PC-3 (cell line): Measurements from ENCODE around the gene ZNF92. TPM values are rescaled to one million over a fixed set of nuclear protein-coding genes. Genes with fewer than 3 reads are reported as not detected.

Experiments
- ATAC-seq: fragments of 200-7000 bp; cut with Tn5 transposase; 2 replicates; pipeline ENCODE4 v1.9.1; 2020; ENCODE audit warnings: mild to moderate bottlenecking, moderate library complexity
- BruUV-seq: library from RNA; stranded (reverse); fragments of 400-500 nt; replicated peaks from 2 replicates; lab custom pipeline; 2021; lab: Mats Ljungman, UMichigan
- CTCF ChIA-PET: fragments of 300-600 bp; sonication (Branson Sonifier 250); formaldehyde crosslinking; loops from one replicate; lab custom pipeline; 2022; ENCODE audit warnings: antibody characterized with exemption; lab: Charles Lee
- POLR2A ChIA-PET: fragments of 300-600 bp; sonication (Branson Sonifier 250); formaldehyde crosslinking; loops from one replicate; lab custom pipeline; 2022; ENCODE audit warnings: antibody characterized with exemption; ENCODE audit not compliant: unreplicated experiment; lab: Charles Lee
- DNase-seq: peaks from one replicate; pipeline ENCODE4 v3.0.0-alpha.2; 2015
- H2AFZ ChIP-seq: fragments of 300-600 bp; sonication (generic); 2 replicates; pipeline ENCODE4 v1.6.0; 2016; ENCODE audit warnings: antibody characterized with exemption, low read length
- H3F3A ChIP-seq: fragments of 300-600 bp; sonication (generic); one replicate; pipeline ENCODE4 v1.6.0; 2017; ENCODE audit warnings: antibody characterized with exemption, low read length, control low read depth, mild to moderate bottlenecking; ENCODE audit not compliant: unreplicated experiment
- H3K27ac ChIP-seq: fragments of 300-600 bp; sonication (generic); 2 replicates; pipeline ENCODE4 v1.5.1; 2016; ENCODE audit warnings: mild to moderate bottlenecking, low read length
- H3K27me3 ChIP-seq: fragments of 300-600 bp; sonication (generic); 2 replicates; pipeline ENCODE4 v1.6.1; 2016; ENCODE audit warnings: low read length, mixed read lengths
- H3K36me3 ChIP-seq: fragments of 300-600 bp; sonication (generic); 2 replicates; pipeline ENCODE4 v1.6.1; 2016; ENCODE audit warnings: low read depth, mixed run types, low read length, mixed read lengths
- H3K4me1 ChIP-seq: fragments of 300-600 bp; sonication (generic); 2 replicates; pipeline ENCODE4 v1.5.1; 2016; ENCODE audit warnings: low read length; ENCODE audit not compliant: insufficient read depth
- H3K4me2 ChIP-seq: fragments of 300-600 bp; sonication (generic); 2 replicates; pipeline ENCODE4 v1.6.0; 2016; ENCODE audit warnings: low read length
- H3K4me3 ChIP-seq: fragments of 300-600 bp; sonication (generic); 2 replicates; pipeline ENCODE4 v1.5.1; 2016; ENCODE audit warnings: mild to moderate bottlenecking, low read length, mixed read lengths
- H3K79me2 ChIP-seq: fragments of 300-600 bp; sonication (generic); 2 replicates; pipeline ENCODE4 v1.6.1; 2017; ENCODE audit warnings: low read length, mixed read lengths
- H3K9ac ChIP-seq: fragments of 300-600 bp; sonication (generic); 2 replicates; pipeline ENCODE4 v1.6.0; 2016; ENCODE audit warnings: mild to moderate bottlenecking, low read length
- H3K9me2 ChIP-seq: fragments of 300-600 bp; sonication (generic); replicated peaks from 2 replicates; pipeline ENCODE4 v1.6.1; 2016; ENCODE audit warnings: mixed run types, low read length, mixed read lengths
- H3K9me3 ChIP-seq: fragments of 300-600 bp; sonication (generic); 2 replicates; pipeline ENCODE4 v1.6.1; 2016; ENCODE audit warnings: low read length, mixed read lengths
- H4K20me1 ChIP-seq: fragments of 300-600 bp; sonication (generic); 2 replicates; pipeline ENCODE4 v1.6.1; 2016; ENCODE audit warnings: low read length, mixed read lengths
- EZH2 ChIP-seq: fragments of 300-600 bp; sonication (generic); IDR thresholded peaks from one replicate; pipeline ENCODE4 v1.6.1; 2017; ENCODE audit warnings: antibody characterized with exemption, mild to moderate bottlenecking, low read length; ENCODE audit not compliant: unreplicated experiment
- EZH2phosphoT487 ChIP-seq: fragments of 300-600 bp; sonication (generic); IDR thresholded peaks from 2 replicates; pipeline ENCODE4 v1.6.1; 2018; ENCODE audit warnings: mild to moderate bottlenecking, antibody characterized with exemption, low read length, borderline replicate concordance
- intact Hi-C: fragments of 100-400 bp; cut with micrococcal nuclease; formaldehyde crosslinking; loops from 2 replicates; pipeline ENCODE4 v1.9.0; 2023
- total RNA-seq: library from RNA; depleted of rRNA; stranded (reverse); fragments of >200 nt; gene quantifications from 2 replicates; pipeline ENCODE4 v1.2.3, GENCODE V29; 2014
- TF ChIP-seq, protein P1 (sequence below): fragments of 300-600 bp; sonication (generic); conservative IDR thresholded peaks from 2 replicates; pipeline ENCODE4 v1.5.1; 2017; ENCODE audit warnings: antibody characterized with exemption, low read depth, mild to moderate bottlenecking, low read length

Gene ZNF92
- total RNA-seq, 1 experiment from 2014 or later, result 7.6 TPM

DNA sequence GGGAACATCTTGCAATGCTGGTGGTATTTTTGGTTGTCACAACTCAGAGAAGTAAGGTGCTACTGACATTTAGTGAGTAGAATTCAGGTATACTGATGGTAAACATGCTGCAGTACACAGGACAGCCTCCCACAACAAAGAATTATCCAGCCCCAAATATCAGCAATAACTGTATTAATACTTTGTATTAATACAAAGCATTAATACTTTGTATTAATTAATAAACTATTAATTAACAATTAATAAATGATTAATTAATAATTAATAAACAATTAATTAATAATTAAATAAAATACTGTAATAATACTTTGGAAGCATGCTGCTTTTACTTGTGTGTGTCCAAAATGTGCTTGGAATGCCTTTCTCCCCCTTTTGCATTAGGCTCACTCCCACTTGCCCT is 62.5 kb downstream of the ZNF92 start:
- TF ChIP-seq EZH2, result no peak
- no peak for TF ChIP-seq EZH2phosphoT487
- TF ChIP-seq, protein P1, sequence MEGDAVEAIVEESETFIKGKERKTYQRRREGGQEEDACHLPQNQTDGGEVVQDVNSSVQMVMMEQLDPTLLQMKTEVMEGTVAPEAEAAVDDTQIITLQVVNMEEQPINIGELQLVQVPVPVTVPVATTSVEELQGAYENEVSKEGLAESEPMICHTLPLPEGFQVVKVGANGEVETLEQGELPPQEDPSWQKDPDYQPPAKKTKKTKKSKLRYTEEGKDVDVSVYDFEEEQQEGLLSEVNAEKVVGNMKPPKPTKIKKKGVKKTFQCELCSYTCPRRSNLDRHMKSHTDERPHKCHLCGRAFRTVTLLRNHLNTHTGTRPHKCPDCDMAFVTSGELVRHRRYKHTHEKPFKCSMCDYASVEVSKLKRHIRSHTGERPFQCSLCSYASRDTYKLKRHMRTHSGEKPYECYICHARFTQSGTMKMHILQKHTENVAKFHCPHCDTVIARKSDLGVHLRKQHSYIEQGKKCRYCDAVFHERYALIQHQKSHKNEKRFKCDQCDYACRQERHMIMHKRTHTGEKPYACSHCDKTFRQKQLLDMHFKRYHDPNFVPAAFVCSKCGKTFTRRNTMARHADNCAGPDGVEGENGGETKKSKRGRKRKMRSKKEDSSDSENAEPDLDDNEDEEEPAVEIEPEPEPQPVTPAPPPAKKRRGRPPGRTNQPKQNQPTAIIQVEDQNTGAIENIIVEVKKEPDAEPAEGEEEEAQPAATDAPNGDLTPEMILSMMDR, result no peak
- ChIA-PET CTCF (no interaction called here), POLR2A (no interaction called here)
- Histone ChIP-seq H3K4me1 (peaks cover 32% of the 10 kb centered on the region), H3K9ac (no peak overlapping the region), H3K36me3 (no peaks in the 10 kb centered on the region), H2AFZ (no peak overlapping the region), H3F3A (peaks cover 5% of the 10 kb centered on the region), H4K20me1 (no peaks in the 10 kb centered on the region), H3K27ac (no peak overlapping the region), H3K27me3 (no peaks in the 10 kb centered on the region), H3K4me2 (no peak overlapping the region), H3K9me2 (no peaks in the 10 kb centered on the region), H3K79me2 (no peaks in the 10 kb centered on the region), H3K9me3 (no peaks in the 10 kb centered on the region), H3K4me3 (no peak overlapping the region)
- ATAC-seq (no peak), DNase-seq (no peak)
- BruUV-seq, result no TSS peak
- intact Hi-C loops, result loop anchor here (5.0 kb wide), 1 partner anchor 64 kb away; the partner anchor contains the start of gene ZNF92

DNA sequence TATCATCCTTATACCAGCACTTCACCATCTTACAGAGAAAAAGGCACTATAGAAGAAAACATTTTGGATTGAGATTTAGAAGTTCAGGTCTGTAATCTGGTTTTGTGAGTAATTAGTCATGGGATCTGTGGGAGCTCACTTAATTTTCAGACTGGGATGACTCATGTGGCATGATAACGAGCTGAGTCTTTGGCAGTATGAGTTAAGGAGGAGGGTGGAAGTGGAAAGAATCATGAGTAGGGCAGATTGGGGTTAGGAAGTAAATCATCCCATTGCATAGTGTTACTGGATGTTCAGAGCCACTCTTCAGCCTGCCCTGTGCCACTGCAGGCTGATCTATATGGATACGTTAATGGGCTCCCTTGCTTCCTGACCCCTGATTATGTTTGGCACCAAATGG is 64.9 kb downstream of the ZNF92 start:
- Histone ChIP-seq H3K9me2 (no peaks in the 10 kb centered on the region), H3K79me2 (no peaks in the 10 kb centered on the region), H4K20me1 (no peaks in the 10 kb centered on the region), H3K9me3 (no peaks in the 10 kb centered on the region), H3K4me3 (no peak overlapping the region), H3K9ac (peak overlapping the region; percentile 10; the same call in 1 of the 2 replicates), H3K27me3 (no peaks in the 10 kb centered on the region), H3K36me3 (no peaks in the 10 kb centered on the region), H3K4me2 (peak overlapping the region; percentile 37), H3F3A (peaks cover 5% of the 10 kb centered on the region), H3K4me1 (peaks cover 41% of the 10 kb centered on the region), H2AFZ (no peak overlapping the region), H3K27ac (peak overlapping the region; percentile 57)
- BruUV-seq, result no TSS peak
- TF ChIP-seq EZH2 (no peak), EZH2phosphoT487 (no peak)
- TF ChIP-seq, protein P1, result no peak
- ATAC-seq (peak; percentile 77), DNase-seq (peak; percentile 92)
- intact Hi-C loops, result loop anchor here (5.0 kb wide), 1 partner anchor 66 kb away; the partner anchor contains the start of gene ZNF92
- CTCF ChIA-PET, result no interaction called here
- POLR2A ChIA-PET, result no interaction called here

DNA sequence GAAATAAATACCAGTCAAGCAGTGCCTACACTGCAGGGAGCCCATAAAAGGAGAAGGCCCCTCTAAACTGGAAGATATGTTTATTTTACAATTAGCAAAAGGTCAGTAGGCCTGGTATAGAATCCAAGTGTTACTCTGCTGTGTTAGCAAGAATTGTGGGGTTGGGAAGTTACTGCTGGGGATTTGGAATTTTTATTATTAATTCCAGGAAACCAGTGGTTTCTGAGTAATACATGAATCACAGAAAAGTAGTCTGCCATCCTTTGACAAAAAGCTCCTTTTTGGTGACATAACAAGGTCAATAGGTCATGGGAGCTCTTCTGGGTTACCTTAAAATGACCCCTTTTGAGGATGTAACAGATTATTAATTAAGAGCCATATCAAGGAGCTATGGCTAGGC is 67.4 kb downstream of the ZNF92 start:
- Histone ChIP-seq H3K27ac (peak overlapping the region; percentile 70), H3K4me2 (peak overlapping the region; percentile 36), H3K27me3 (no peaks in the 10 kb centered on the region), H3F3A (peaks cover 5% of the 10 kb centered on the region), H3K36me3 (peaks cover under 1% of the 10 kb centered on the region; the same call in 1 of the 2 replicates), H3K4me1 (peaks cover 41% of the 10 kb centered on the region), H3K79me2 (no peaks in the 10 kb centered on the region), H2AFZ (no peak overlapping the region), H4K20me1 (no peaks in the 10 kb centered on the region), H3K9me2 (no peaks in the 10 kb centered on the region), H3K9ac (no peak overlapping the region), H3K9me3 (0 out of 2 replicates have a peak, but pooled peaks cover 4% of the 10 kb centered on the region), H3K4me3 (no peak overlapping the region)
- ATAC-seq (peak; percentile 85), DNase-seq (peak; percentile 89)
- TF ChIP-seq, protein P1, result no peak
- TF ChIP-seq EZH2, result no peak
- no peak for TF ChIP-seq EZH2phosphoT487
- no TSS peak for BruUV-seq
- ChIA-PET POLR2A (interaction anchor here (0.5 kb wide), 1 partner anchor 67 kb away, joined by 4 read pairs; no protein-coding TSS in a partner anchor), CTCF (no interaction called here)
- intact Hi-C loops, result loop anchor here (1.0 kb wide), 1 partner anchor 8 kb away; no protein-coding TSS in a partner anchor
